HepG2 (cell line): ENCODE results near the gene BANP. TPM values are rescaled to one million over a fixed set of nuclear protein-coding genes. Genes with fewer than 3 reads are reported as not detected.

ENCODE experiments used
- ARID5B ChIP-seq: IDR thresholded peaks from 2 replicates; pipeline ENCODE4 v1.4.0; 2020; ENCODE audit warnings: mild to moderate bottlenecking, missing genetic modification reagents
- ATF4 ChIP-seq, 2 experiments: fragments of 450-650 bp in 1 of 2; sonication (generic) in 1 of 2; formaldehyde crosslinking; IDR thresholded peaks; 2 replicates each; pipeline versions ENCODE4 v1.5.0 to v1.8.0; 2020 to 2022; ENCODE audit warnings: mild to moderate bottlenecking in 1 of 2, missing genetic modification reagents in 1 of 2
- ETV5 ChIP-seq: IDR thresholded peaks from 2 replicates; pipeline ENCODE4 v1.6.1; 2018; ENCODE audit warnings: missing biosample characterization, missing genetic modification reagents, inconsistent platforms, borderline replicate concordance
- FOXO1 ChIP-seq: sonication (generic); formaldehyde crosslinking; IDR thresholded peaks from 2 replicates; pipeline ENCODE4 v1.4.0; 2020; ENCODE audit warnings: missing genetic modification reagents
- HDAC2 ChIP-seq: sonication (generic); formaldehyde crosslinking; IDR thresholded peaks from 2 replicates; pipeline ENCODE4 v1.4.0; 2020; ENCODE audit warnings: missing genetic modification reagents
- HNRNPLL ChIP-seq: fragments of 200-400 bp; formaldehyde crosslinking; IDR thresholded peaks from 2 replicates; pipeline ENCODE4 v1.6.1; 2017; ENCODE audit warnings: mild to moderate bottlenecking, low read depth, low read length; ENCODE audit not compliant: poor library complexity, severe bottlenecking
- HOMEZ ChIP-seq: IDR thresholded peaks from 2 replicates; pipeline ENCODE4 v1.6.1; 2016; ENCODE audit warnings: low read depth
- SOX13 ChIP-seq, 3 experiments: fragments of 450-650 bp in 1 of 3; sonication (generic) in 1 of 3; formaldehyde crosslinking in 1 of 3; IDR thresholded peaks in 2 of 3; conservative IDR thresholded peaks in 1 of 3; 2 replicates each; pipeline versions ENCODE4 v1.5.0 to v1.6.1; 2016 to 2020; ENCODE audit warnings: antibody characterized with exemption in 1 of 3, mild to moderate bottlenecking in 1 of 3, missing compliant biosample characterization in 1 of 3, missing genetic modification reagents in 1 of 3, moderate library complexity in 1 of 3
- TCF7 ChIP-seq: sonication (generic); IDR thresholded peaks from 2 replicates; pipeline ENCODE4 v1.6.1; 2016; ENCODE audit warnings: antibody characterized with exemption, low read depth
- polyA plus RNA-seq, 8 experiments: library from polyadenylated mRNA; depleted of rRNA in 3 of 8; stranded (reverse) in 7 of 8; unstranded in 1 of 8; fragments of >200 nt; fragmentation: Illumina TruSeq in 4 of 8; extraction: Trizol in 4 of 8; gene quantifications; 2 replicates each; pipeline versions ENCODE4 v1.2.1 to v1.2.3, GENCODE V29; 2011 to 2016; ENCODE audit warnings: low read depth in 4 of 8, missing spikeins in 1 of 8, mixed read lengths in 1 of 8; ENCODE audit not compliant: insufficient read depth in 1 of 8
- total RNA-seq, 5 experiments: library from RNA; depleted of rRNA; stranded (reverse); fragments of >200 nt; fragmentation: Illumina TruSeq; extraction: Trizol; gene quantifications; 2 replicates each; pipeline ENCODE4 v1.2.3, GENCODE V29; 2016; ENCODE audit warnings: low read depth in 1 of 5
- TF ChIP-seq, protein P1 (sequence below): sonication (generic); formaldehyde crosslinking; IDR thresholded peaks from 2 replicates; pipeline ENCODE4 v1.4.0; 2020; ENCODE audit warnings: mild to moderate bottlenecking, missing genetic modification reagents

Gene BANP
- total and polyA plus RNA-seq, 2 of the 13 experiments (the other 11 are each of a cell fraction or from before 2014, with no cell fraction given), result 20.2 to 23.8 TPM

DNA sequence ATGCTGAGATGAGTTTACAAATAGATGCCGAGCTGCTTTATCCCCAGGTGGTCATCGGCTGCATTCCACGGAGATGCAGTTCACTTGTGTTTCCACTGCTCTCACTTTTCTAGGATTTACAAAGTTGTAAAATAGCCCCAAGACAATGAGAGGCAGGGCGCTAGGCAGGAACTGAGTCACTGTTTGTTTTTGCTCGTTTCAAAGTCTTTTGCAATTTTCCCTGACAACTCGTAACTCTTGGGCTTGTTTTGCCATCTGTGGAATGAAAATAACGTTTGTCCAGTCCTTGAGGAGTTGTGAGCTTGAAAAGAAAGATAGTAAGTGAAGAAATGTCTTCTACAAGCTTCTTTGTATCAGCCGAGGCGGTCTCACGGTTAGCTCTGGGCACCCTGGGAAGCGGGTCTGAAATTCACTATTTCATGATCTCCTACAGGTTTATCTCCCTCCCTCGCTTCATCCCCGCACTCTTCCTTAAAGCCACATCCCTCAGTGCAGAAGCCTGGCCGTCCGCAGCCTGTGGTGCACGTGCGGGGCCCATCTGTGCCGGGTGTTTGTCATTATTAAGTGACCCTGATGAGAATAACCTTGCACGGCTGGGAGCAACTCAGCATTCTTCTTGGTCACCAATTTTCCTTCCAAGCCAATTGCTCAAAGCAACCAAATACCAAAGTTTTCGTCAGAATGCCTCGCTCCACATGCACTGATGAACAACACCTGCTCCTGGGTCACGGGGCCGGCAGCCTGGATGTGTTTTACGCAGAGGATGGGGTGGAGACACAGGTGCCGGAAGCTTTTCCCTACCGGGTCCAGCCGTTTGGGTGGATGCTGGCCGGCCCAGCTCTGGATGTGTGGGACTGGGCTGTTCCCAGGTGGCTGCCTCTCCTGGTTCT lies 167.9 kb downstream of the BANP start (continued):
- peak; percentile 90 for TF ChIP-seq ARID5B (CRISPR knock-in tag)
- peak; percentile 53 for TF ChIP-seq HDAC2 (CRISPR knock-in tag)
- peak; percentile 86; the same call in 1 of the 2 replicates for TF ChIP-seq ETV5 (CRISPR knock-in tag)
- TF ChIP-seq, protein P1, sequence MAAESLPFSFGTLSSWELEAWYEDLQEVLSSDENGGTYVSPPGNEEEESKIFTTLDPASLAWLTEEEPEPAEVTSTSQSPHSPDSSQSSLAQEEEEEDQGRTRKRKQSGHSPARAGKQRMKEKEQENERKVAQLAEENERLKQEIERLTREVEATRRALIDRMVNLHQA (CRISPR knock-in tag), result peak; percentile 77; the same call in 1 of the 2 replicates
- TF ChIP-seq HNRNPLL, result peak; percentile 13
- TF ChIP-seq ATF4 (CRISPR knock-in tag; IDR thresholded peaks at IDR 0.05), result peak in 1 of 2 experiments; percentile 82; a peak in 2 of 4 replicates
- TF ChIP-seq SOX13 (IDR thresholded peaks at IDR 0.05), result peak; percentile 90
- peak in 1 of 2 experiments; percentile 93; a peak in 2 of 4 replicates for TF ChIP-seq SOX13 (CRISPR knock-in tag; conservative IDR thresholded peaks at IDR 0.05 in 1 of 2, IDR thresholded peaks at IDR 0.05 in 1 of 2)
- peak; percentile 29; the same call in 1 of the 2 replicates for TF ChIP-seq TCF7
- peak; percentile 24; the same call in 1 of the 2 replicates for TF ChIP-seq HOMEZ (CRISPR knock-in tag)
- TF ChIP-seq FOXO1 (CRISPR knock-in tag), result peak; percentile 21; the same call in 1 of the 2 replicates
- TF ChIP-seq, all 625 proteins: peak for 58; not testable (repeated sequence) for 567
